WTC11 (cell line): Measurements from ENCODE around the gene ZNF74. TPM values are rescaled to one million over a fixed set of nuclear protein-coding genes. Genes with fewer than 3 reads are reported as not detected.
"Not testable (repeated sequence)": the region's sequence is repeated elsewhere in the genome, so short reads cannot be mapped to it uniquely, and the experiment has no call there.

ENCODE experiments used
- ATAC-seq: fragments of 200-7000 bp; cut with Tn5 transposase; 2 replicates; pipeline ENCODE4 v1.10.0; 2021; ENCODE audit warnings: mild to moderate bottlenecking, moderate library complexity
- CTCF ChIA-PET: fragments of 300-600 bp; sonication (Branson Sonifier 250); formaldehyde crosslinking; loops from one replicate; lab custom pipeline; 2021; ENCODE audit warnings: antibody characterized with exemption; lab: Charles Lee
- POLR2A ChIA-PET: fragments of 350-600 bp; sonication (Branson Sonifier 250); formaldehyde crosslinking; loops from one replicate; lab custom pipeline; 2021; ENCODE audit warnings: antibody characterized with exemption; lab: Charles Lee
- DNase-seq: peaks from one replicate; pipeline ENCODE4 v3.0.0; 2021; ENCODE audit warnings: low spot score
- H3K27ac Mint-ChIP-seq: 2 replicates; pipeline ENCODE4 v1.8.0; 2021; ENCODE audit warnings: mixed read lengths
- H3K27me3 Mint-ChIP-seq: 2 replicates; pipeline ENCODE4 v1.8.0; 2021; ENCODE audit warnings: low read depth, mild to moderate bottlenecking, moderate library complexity, mixed read lengths
- H3K36me3 Mint-ChIP-seq: 2 replicates; pipeline ENCODE4 v1.8.0; 2021; ENCODE audit warnings: mixed read lengths
- H3K4me1 Mint-ChIP-seq: 2 replicates; pipeline ENCODE4 v1.8.0; 2022; ENCODE audit warnings: mixed read lengths
- H3K4me3 Mint-ChIP-seq: 2 replicates; pipeline ENCODE4 v1.8.0; 2021; ENCODE audit warnings: mild to moderate bottlenecking, moderate library complexity, mixed read lengths
- H3K9me3 Mint-ChIP-seq: 2 replicates; pipeline ENCODE4 v1.8.0; 2021; ENCODE audit warnings: mixed read lengths
- ARID4B ChIP-seq: sonication (generic); formaldehyde crosslinking; IDR thresholded peaks from 2 replicates; pipeline ENCODE4 v1.8.0; 2023; ENCODE audit warnings: missing genetic modification reagents, mild to moderate bottlenecking, borderline replicate concordance
- CREM ChIP-seq: sonication (generic); formaldehyde crosslinking; IDR thresholded peaks from 2 replicates; pipeline ENCODE4 v1.8.1; 2022; ENCODE audit warnings: mild to moderate bottlenecking, missing genetic modification reagents, moderate library complexity
- EMX1 ChIP-seq: fragments of 250-450 bp; sonication (Bioruptor Pico); IDR thresholded peaks from 2 replicates; pipeline ENCODE4 v1.8.0; 2021; ENCODE audit warnings: mild to moderate bottlenecking
- FOXJ3 ChIP-seq: sonication (generic); formaldehyde crosslinking; IDR thresholded peaks from 2 replicates; pipeline ENCODE4 v1.9.0; 2021; ENCODE audit warnings: missing genetic modification reagents, mild to moderate bottlenecking, borderline replicate concordance
- FOXK1 ChIP-seq: sonication (generic); formaldehyde crosslinking; IDR thresholded peaks from 2 replicates; pipeline ENCODE4 v1.8.0; 2022; ENCODE audit warnings: mild to moderate bottlenecking, moderate library complexity, missing genetic modification reagents
- GTF2I ChIP-seq: fragments of 250-450 bp; sonication (Bioruptor Pico); conservative IDR thresholded peaks from 2 replicates; pipeline ENCODE4 v1.4.0; 2021; ENCODE audit warnings: mild to moderate bottlenecking
- HMGXB4 ChIP-seq: sonication (generic); formaldehyde crosslinking; IDR thresholded peaks from 2 replicates; pipeline ENCODE4 v1.8.1; 2023; ENCODE audit warnings: mild to moderate bottlenecking, moderate library complexity, missing genetic modification reagents
- NR1H2 ChIP-seq: sonication (generic); formaldehyde crosslinking; IDR thresholded peaks from 2 replicates; pipeline ENCODE4 v1.9.0; 2021; ENCODE audit warnings: mild to moderate bottlenecking, moderate library complexity, missing genetic modification reagents
- OVOL2 ChIP-seq: fragments of 250-450 bp; sonication (Bioruptor Pico); IDR thresholded peaks from 2 replicates; pipeline ENCODE4 v1.9.0; 2021; ENCODE audit warnings: mild to moderate bottlenecking, borderline replicate concordance
- PREB ChIP-seq: sonication (generic); formaldehyde crosslinking; IDR thresholded peaks from 2 replicates; pipeline ENCODE4 v1.8.1; 2022; ENCODE audit warnings: mild to moderate bottlenecking, missing genetic modification reagents, moderate library complexity, borderline replicate concordance
- PRRX2 ChIP-seq: fragments of 250-450 bp; sonication (Bioruptor Pico); IDR thresholded peaks from 2 replicates; pipeline ENCODE4 v1.8.0; 2021; ENCODE audit warnings: mild to moderate bottlenecking
- RELA ChIP-seq: sonication (generic); formaldehyde crosslinking; IDR thresholded peaks from 2 replicates; pipeline ENCODE4 v1.8.1; 2022; ENCODE audit warnings: missing genetic modification reagents, mild to moderate bottlenecking, borderline replicate concordance
- RORB ChIP-seq: fragments of 250-450 bp; sonication (Bioruptor Pico); IDR thresholded peaks from 2 replicates; pipeline ENCODE4 v1.9.0; 2021; ENCODE audit warnings: mild to moderate bottlenecking
- ZBTB43 ChIP-seq: sonication (generic); formaldehyde crosslinking; IDR thresholded peaks from 2 replicates; pipeline ENCODE4 v1.8.1; 2023; ENCODE audit warnings: mild to moderate bottlenecking, missing genetic modification reagents
- ZMAT4 ChIP-seq: fragments of 250-450 bp; sonication (Bioruptor Pico); IDR thresholded peaks from 2 replicates; pipeline ENCODE4 v1.9.0; 2021; ENCODE audit warnings: mild to moderate bottlenecking
- ZNF138 ChIP-seq: sonication (generic); formaldehyde crosslinking; conservative IDR thresholded peaks from 2 replicates; pipeline ENCODE4 v1.8.1; 2022; ENCODE audit warnings: mild to moderate bottlenecking, moderate library complexity, missing genetic modification reagents
- ZNF396 ChIP-seq: fragments of 250-450 bp; sonication (Bioruptor Pico); IDR thresholded peaks from 2 replicates; pipeline ENCODE4 v1.8.0; 2021; ENCODE audit warnings: mild to moderate bottlenecking, moderate library complexity, borderline replicate concordance
- ZNF416 ChIP-seq: fragments of 250-450 bp; sonication (Bioruptor Pico); IDR thresholded peaks from 2 replicates; pipeline ENCODE4 v1.9.0; 2021; ENCODE audit warnings: mild to moderate bottlenecking, inconsistent platforms
- ZNF671 ChIP-seq: fragments of 250-450 bp; sonication (Bioruptor Pico); IDR thresholded peaks from 2 replicates; pipeline ENCODE4 v1.8.0; 2021; ENCODE audit warnings: mild to moderate bottlenecking
- ZSCAN18 ChIP-seq: fragments of 250-450 bp; sonication (Bioruptor Pico); IDR thresholded peaks from 2 replicates; pipeline ENCODE4 v2.1.2; 2022; ENCODE audit warnings: mild to moderate bottlenecking, moderate library complexity
- total RNA-seq: library from RNA; stranded (reverse); gene quantifications from 3 replicates; pipeline ENCODE4 v1.2.3, GENCODE V29; 2021

The ZNF74 gene
- total RNA-seq, 1 experiment from 2014 or later = 62.8 TPM

- H3K27me3 Mint-ChIP-seq = no peaks in the 10 kb centered on the region; the same call in 1 of the 2 replicates
- CTCF ChIA-PET = interaction anchor here (0.6 kb wide), 1 partner anchor 32 kb away, joined by 3 read pairs; no protein-coding TSS in a partner anchor
- peaks cover under 1% of the 10 kb centered on the region; the same call in 1 of the 2 replicates for H3K4me1 Mint-ChIP-seq
- TF ChIP-seq PREB (CRISPR knock-in tag) (no peak), EMX1 (CRISPR knock-in tag) (no peak), OVOL2 (no peak), FOXK1 (CRISPR knock-in tag) (no peak), PRRX2 (no peak), ZNF138 (no peak), HMGXB4 (CRISPR knock-in tag) (no peak), RELA (CRISPR knock-in tag) (no peak), CREM (no peak), ZNF396 (CRISPR knock-in tag) (no peak), NR1H2 (CRISPR knock-in tag) (no peak), ZSCAN18 (no peak), FOXJ3 (no peak), ZBTB43 (CRISPR knock-in tag) (no peak), RORB (no peak), ARID4B (CRISPR knock-in tag) (no peak), ZNF416 (no peak), GTF2I (CRISPR knock-in tag) (no peak), ZNF671 (no peak), ZMAT4 (CRISPR knock-in tag) (no peak)
- no peaks in the 10 kb centered on the region for H3K9me3 Mint-ChIP-seq
- no peak overlapping the region for H3K4me3 Mint-ChIP-seq
- no peak overlapping the region for H3K27ac Mint-ChIP-seq
- POLR2A ChIA-PET = no interaction called here
- H3K36me3 Mint-ChIP-seq = no peaks in the 10 kb centered on the region
- no peak for DNase-seq
- ATAC-seq = no peak
Measured at GRCh38 chr22:20450551-20450906, 56.6 kb downstream of the ZNF74 start.

GRCh38 chr22:20451129-20451778 is 57.3 kb downstream of the ZNF74 start:
- H3K27me3 Mint-ChIP-seq = not testable (repeated sequence)

More at GRCh38 chr22:20451129-20451778, 57.3 kb downstream of the ZNF74 start:
- H3K36me3 Mint-ChIP-seq, H3K4me3 Mint-ChIP-seq, POLR2A ChIA-PET, ATAC-seq, H3K4me1 Mint-ChIP-seq, H3K27ac Mint-ChIP-seq, CTCF ChIA-PET, DNase-seq, H3K9me3 Mint-ChIP-seq: not testable (repeated sequence)
